NB4 (cell line): Measurements from ENCODE around the gene TLCD3B.

ENCODE experiments used
- CTCF ChIP-seq: IDR thresholded peaks from one replicate; pipeline ENCODE4 v1.5.1; 2012; ENCODE audit warnings: low read depth, low read length
- MYC ChIP-seq: IDR thresholded peaks from 2 replicates; pipeline ENCODE4 v1.6.1; 2011; ENCODE audit warnings: low read depth, low read length
- POLR2A ChIP-seq: IDR thresholded peaks from 2 replicates; pipeline ENCODE4 v1.6.1; 2011; ENCODE audit warnings: mild to moderate bottlenecking; ENCODE audit not compliant: insufficient read length; ENCODE audit errors: extremely low read depth

- TF ChIP-seq POLR2A (no peak), CTCF (no peak), MYC (no peak)
Measured at GRCh38 chr16:30027588-30028437, 3.3 kb downstream of the TLCD3B start.
